ENCODE measurements around the gene RPUSD3. TPM values are rescaled to one million over a fixed set of nuclear protein-coding genes. Genes with fewer than 3 reads are reported as not detected.

RPUSD3 gene
- total RNA-seq, 2 donors from 2014 or later = 56.9 to 67.1 TPM

DNA sequence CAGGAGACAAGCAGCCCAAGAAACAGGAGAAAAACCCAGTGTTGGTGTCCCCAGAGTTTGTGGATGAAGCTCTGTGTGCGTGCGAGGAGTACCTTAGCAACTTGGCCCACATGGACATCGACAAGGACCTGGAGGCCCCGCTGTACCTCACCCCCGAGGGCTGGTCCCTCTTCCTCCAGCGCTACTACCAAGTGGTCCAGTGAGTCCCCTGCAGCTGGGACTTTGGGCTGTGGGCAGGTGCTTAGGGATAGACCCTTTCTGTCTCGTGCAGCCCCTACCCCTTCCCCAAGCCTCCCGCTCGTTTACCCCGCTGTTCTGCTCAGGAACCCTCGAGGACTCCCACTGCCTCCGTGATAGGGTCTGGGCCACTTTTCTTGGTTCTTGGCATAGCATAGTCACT lies 23.3 kb downstream of the RPUSD3 start:
- H3K4me3 ChIP-seq (ENCODE audit: low read length) = no peak overlapping the region
- H3K27me3 ChIP-seq (ENCODE audit: control insufficient read depth, insufficient read depth, low read length, poor library complexity, severe bottlenecking) = no peaks in the 10 kb centered on the region
- H3K9me3 Mint-ChIP-seq = no peaks in the 10 kb centered on the region
- no peak overlapping the region for H3K9ac ChIP-seq (ENCODE audit: extremely low read depth, low read length, poor library complexity, severe bottlenecking)
- WGBS, 2 experiments (ENCODE audit: insufficient coverage in 1 of 2, insufficient read length in 1 of 2) = 81 to 87% methylated on average over 7 to 12 of the region's 12 CpGs
- H3K27ac ChIP-seq (ENCODE audit: low read depth, low read length) = no peak overlapping the region
- DNase-seq = no peak
- H3K4me3 Mint-ChIP-seq = no peak overlapping the region
- H3K27ac Mint-ChIP-seq = no peak overlapping the region
- H3K36me3 Mint-ChIP-seq (ENCODE audit: low read depth) = no peaks in the 10 kb centered on the region
- no peaks in the 10 kb centered on the region for H3K4me1 ChIP-seq (ENCODE audit: control insufficient read depth, insufficient read depth, low read length)
- TF ChIP-seq, protein P1, sequence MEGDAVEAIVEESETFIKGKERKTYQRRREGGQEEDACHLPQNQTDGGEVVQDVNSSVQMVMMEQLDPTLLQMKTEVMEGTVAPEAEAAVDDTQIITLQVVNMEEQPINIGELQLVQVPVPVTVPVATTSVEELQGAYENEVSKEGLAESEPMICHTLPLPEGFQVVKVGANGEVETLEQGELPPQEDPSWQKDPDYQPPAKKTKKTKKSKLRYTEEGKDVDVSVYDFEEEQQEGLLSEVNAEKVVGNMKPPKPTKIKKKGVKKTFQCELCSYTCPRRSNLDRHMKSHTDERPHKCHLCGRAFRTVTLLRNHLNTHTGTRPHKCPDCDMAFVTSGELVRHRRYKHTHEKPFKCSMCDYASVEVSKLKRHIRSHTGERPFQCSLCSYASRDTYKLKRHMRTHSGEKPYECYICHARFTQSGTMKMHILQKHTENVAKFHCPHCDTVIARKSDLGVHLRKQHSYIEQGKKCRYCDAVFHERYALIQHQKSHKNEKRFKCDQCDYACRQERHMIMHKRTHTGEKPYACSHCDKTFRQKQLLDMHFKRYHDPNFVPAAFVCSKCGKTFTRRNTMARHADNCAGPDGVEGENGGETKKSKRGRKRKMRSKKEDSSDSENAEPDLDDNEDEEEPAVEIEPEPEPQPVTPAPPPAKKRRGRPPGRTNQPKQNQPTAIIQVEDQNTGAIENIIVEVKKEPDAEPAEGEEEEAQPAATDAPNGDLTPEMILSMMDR (conservative IDR thresholded peaks at IDR 0.05) = no peak
- no peaks in the 10 kb centered on the region for H3K36me3 ChIP-seq (ENCODE audit: control insufficient read depth, insufficient read depth, low read length)
- no peaks in the 10 kb centered on the region for H3K27me3 Mint-ChIP-seq (ENCODE audit: insufficient read depth)
- no peaks in the 10 kb centered on the region for H3K4me1 Mint-ChIP-seq
- H3K9me3 ChIP-seq (ENCODE audit: control insufficient read depth, low read length) = no peaks in the 10 kb centered on the region

- Histone ChIP-seq H3K27me3 (ENCODE audit: control insufficient read depth, insufficient read depth, low read length, poor library complexity, severe bottlenecking) (no peaks in the 10 kb centered on the region), H3K9me3 (ENCODE audit: control insufficient read depth, low read length) (no peaks in the 10 kb centered on the region), H3K9ac (ENCODE audit: extremely low read depth, low read length, poor library complexity, severe bottlenecking) (no peak overlapping the region), H3K4me1 (ENCODE audit: control insufficient read depth, insufficient read depth, low read length) (no peaks in the 10 kb centered on the region), H3K36me3 (ENCODE audit: control insufficient read depth, insufficient read depth, low read length) (no peaks in the 10 kb centered on the region), H3K4me3 (ENCODE audit: low read length) (no peak overlapping the region), H3K27ac (ENCODE audit: low read depth, low read length) (no peak overlapping the region)
- H3K36me3 Mint-ChIP-seq (ENCODE audit: low read depth) = no peaks in the 10 kb centered on the region
- H3K27me3 Mint-ChIP-seq (ENCODE audit: insufficient read depth) = no peaks in the 10 kb centered on the region
- TF ChIP-seq, protein P1 (conservative IDR thresholded peaks at IDR 0.05) = no peak
- DNase-seq = no peak
- H3K4me3 Mint-ChIP-seq = no peak overlapping the region
- H3K9me3 Mint-ChIP-seq = no peaks in the 10 kb centered on the region
- 93 to 95% methylated on average over 6 of the region's 7 CpGs for WGBS, 2 experiments (ENCODE audit: insufficient coverage in 1 of 2, insufficient read length in 1 of 2)
- no peaks in the 10 kb centered on the region for H3K4me1 Mint-ChIP-seq
- H3K27ac Mint-ChIP-seq = no peak overlapping the region
These were observed 25.0 kb downstream of the RPUSD3 start for GRCh38 chr3:9818666-9819335.

- H3K27me3 ChIP-seq (ENCODE audit: control insufficient read depth, insufficient read depth, low read length, poor library complexity, severe bottlenecking) = no peaks in the 10 kb centered on the region
- Mint-ChIP-seq H3K27me3 (ENCODE audit: insufficient read depth) (no peaks in the 10 kb centered on the region), H3K27ac (no peak overlapping the region), H3K4me1 (no peaks in the 10 kb centered on the region), H3K36me3 (ENCODE audit: low read depth) (peaks cover 4% of the 10 kb centered on the region), H3K9me3 (no peaks in the 10 kb centered on the region), H3K4me3 (no peak overlapping the region)
- TF ChIP-seq, protein P1 (conservative IDR thresholded peaks at IDR 0.05) = no peak
- H3K36me3 ChIP-seq (ENCODE audit: control insufficient read depth, insufficient read depth, low read length) = peaks cover 4% of the 10 kb centered on the region
- no peaks in the 10 kb centered on the region for H3K9me3 ChIP-seq (ENCODE audit: control insufficient read depth, low read length)
- H3K9ac ChIP-seq (ENCODE audit: extremely low read depth, low read length, poor library complexity, severe bottlenecking) = no peak overlapping the region
- WGBS, 2 experiments (ENCODE audit: insufficient coverage in 1 of 2, insufficient read length in 1 of 2) = 88 to 92% methylated on average over 4 to 6 of the region's 6 CpGs
- H3K4me3 ChIP-seq (ENCODE audit: low read length) = no peak overlapping the region
- H3K27ac ChIP-seq (ENCODE audit: low read depth, low read length) = no peak overlapping the region
- DNase-seq = no peak
- no peaks in the 10 kb centered on the region for H3K4me1 ChIP-seq (ENCODE audit: control insufficient read depth, insufficient read depth, low read length)
These were observed 26.4 kb downstream of the RPUSD3 start for GRCh38 chr3:9817436-9817835.

Data from endodermal cell (in vitro differentiated cells).